GM23338 (cell line): ENCODE measurements around the gene MNX1. TPM values are rescaled to one million over a fixed set of nuclear protein-coding genes. Genes with fewer than 3 reads are reported as not detected.

ENCODE experiments used
- ATAC-seq: fragments of 200-7000 bp; cut with Tn5 transposase; 3 replicates; pipeline ENCODE4 v1.9.1; 2020
- DNase-seq: peaks from one replicate; pipeline ENCODE4 v3.0.0-alpha.2; 2015; ENCODE audit warnings: low spot score
- H2AFZ ChIP-seq: fragments of 200-600 bp; sonication (generic); 2 replicates; pipeline ENCODE4 v1.8.0; 2016; ENCODE audit warnings: antibody characterized with exemption, mild to moderate bottlenecking, moderate library complexity
- H3F3A ChIP-seq: fragments of 200-600 bp; sonication (generic); replicated peaks from 2 replicates; pipeline ENCODE4 v1.8.0; 2017; ENCODE audit warnings: antibody characterized with exemption, mixed run types, low read depth
- H3K27ac ChIP-seq: fragments of 200-600 bp; sonication (generic); 2 replicates; pipeline ENCODE4 v1.6.1; 2016; ENCODE audit warnings: low read depth
- H3K27me3 ChIP-seq: fragments of 200-600 bp; sonication (generic); 2 replicates; pipeline ENCODE4 v1.8.0; 2016; ENCODE audit warnings: mild to moderate bottlenecking, mixed run types, moderate library complexity; ENCODE audit not compliant: insufficient read depth
- H3K36me3 ChIP-seq: fragments of 200-600 bp; sonication (generic); 2 replicates; pipeline ENCODE4 v1.8.0; 2016; ENCODE audit warnings: mild to moderate bottlenecking; ENCODE audit not compliant: insufficient read depth
- H3K4me1 ChIP-seq: fragments of 200-600 bp; sonication (generic); 2 replicates; pipeline ENCODE4 v1.8.0; 2016; ENCODE audit warnings: mild to moderate bottlenecking, moderate library complexity; ENCODE audit not compliant: insufficient read depth
- H3K4me2 ChIP-seq: fragments of 200-600 bp; sonication (generic); 2 replicates; pipeline ENCODE4 v1.7.1; 2017; ENCODE audit warnings: mixed run types
- H3K4me3 ChIP-seq: fragments of 200-600 bp; sonication (generic); 2 replicates; pipeline ENCODE4 v1.6.1; 2016; ENCODE audit warnings: mixed run types
- H3K79me2 ChIP-seq: fragments of 200-600 bp; sonication (generic); replicated peaks from 2 replicates; pipeline ENCODE4 v1.8.0; 2017; ENCODE audit warnings: mild to moderate bottlenecking; ENCODE audit not compliant: insufficient read depth
- H3K9me2 ChIP-seq: fragments of 200-600 bp; sonication (generic); 2 replicates; pipeline ENCODE4 v1.8.0; 2017; ENCODE audit not compliant: insufficient read depth
- H4K20me1 ChIP-seq: fragments of 200-600 bp; sonication (generic); replicated peaks from 2 replicates; pipeline ENCODE4 v1.8.0; 2017; ENCODE audit warnings: mild to moderate bottlenecking; ENCODE audit not compliant: insufficient read depth
- H3K27ac Mint-ChIP-seq: 2 replicates; pipeline ENCODE4 v1.8.0; 2020; ENCODE audit warnings: inconsistent platforms, mild to moderate bottlenecking, moderate library complexity, mixed read lengths
- H3K27me3 Mint-ChIP-seq: 3 replicates; pipeline ENCODE4 v1.8.0; 2022; ENCODE audit warnings: low read depth, mild to moderate bottlenecking, moderate library complexity, mixed read lengths, inconsistent platforms; ENCODE audit not compliant: insufficient read depth, poor library complexity
- H3K36me3 Mint-ChIP-seq: 3 replicates; pipeline ENCODE4 v1.8.0; 2021; ENCODE audit warnings: low read depth, mild to moderate bottlenecking, inconsistent platforms, moderate library complexity, mixed read lengths
- H3K4me1 Mint-ChIP-seq: 3 replicates; pipeline ENCODE4 v1.8.0; 2020; ENCODE audit warnings: mild to moderate bottlenecking, inconsistent platforms, mixed read lengths
- H3K4me3 Mint-ChIP-seq: 3 replicates; pipeline ENCODE4 v1.8.0; 2021; ENCODE audit warnings: moderate library complexity, mild to moderate bottlenecking, inconsistent platforms, mixed read lengths
- H3K9me3 Mint-ChIP-seq: 3 replicates; pipeline ENCODE4 v1.8.0; 2020; ENCODE audit warnings: moderate library complexity, mild to moderate bottlenecking, inconsistent platforms, mixed read lengths
- EZH2 ChIP-seq: fragments of 200-600 bp; sonication (generic); IDR thresholded peaks from one replicate; pipeline ENCODE4 v1.8.0; 2017; ENCODE audit warnings: antibody characterized with exemption, mild to moderate bottlenecking, low read depth; ENCODE audit not compliant: unreplicated experiment
- EZH2phosphoT487 ChIP-seq: fragments of 200-600 bp; sonication (generic); IDR thresholded peaks from one replicate; pipeline ENCODE4 v1.8.1; 2018; ENCODE audit warnings: antibody characterized with exemption; ENCODE audit not compliant: unreplicated experiment
- REST ChIP-seq: IDR thresholded peaks from one replicate; pipeline ENCODE4 v1.6.1; 2018; ENCODE audit warnings: antibody characterized with exemption; ENCODE audit not compliant: unreplicated experiment
- polyA plus RNA-seq: library from polyadenylated mRNA; unstranded; fragments of >200 nt; fragmentation: Nextera tagmentation; extraction: Ambion mirVana; gene quantifications from 2 replicates; pipeline ENCODE4 v1.2.1, GENCODE V29; 2016
- total RNA-seq: library from RNA; depleted of rRNA; stranded (reverse); fragments of >200 nt; shearing (Covaris generic); gene quantifications from 2 replicates; pipeline ENCODE4 v1.2.3, GENCODE V29; 2014

The MNX1 gene
- total and polyA plus RNA-seq, 2 experiments from 2014 or later, result 0.14 to 0.24 TPM

GRCh38 chr7:157007470-157008066, 2.9 kb downstream of the MNX1 start (continued):
- TF ChIP-seq REST, result no peak

- H3K36me3 Mint-ChIP-seq, result no peaks in the 10 kb centered on the region
- Histone ChIP-seq H3K4me1 (peaks cover 56% of the 10 kb centered on the region), H3K36me3 (no peaks in the 10 kb centered on the region), H3K9me2 (no peaks in the 10 kb centered on the region), H3K79me2 (no peaks in the 10 kb centered on the region), H3K4me3 (0 out of 2 replicates have a peak overlapping the region, but pooled peaks have one; percentile 17), H3K27ac (no peak overlapping the region), H4K20me1 (peaks cover 31% of the 10 kb centered on the region), H3K4me2 (peak overlapping the region; percentile 51), H3F3A (peaks cover 25% of the 10 kb centered on the region), H2AFZ (no peak overlapping the region), H3K27me3 (peaks cover 97% of the 10 kb centered on the region)
- DNase-seq (no peak), ATAC-seq (no peak)
- H3K27me3 Mint-ChIP-seq, result peaks cover 87% of the 10 kb centered on the region
- H3K4me3 Mint-ChIP-seq, result no peak overlapping the region
- no peak for TF ChIP-seq REST
- TF ChIP-seq EZH2phosphoT487, result peak; percentile 73
- peak; percentile 65 for TF ChIP-seq EZH2
- peaks cover 32% of the 10 kb centered on the region for H3K4me1 Mint-ChIP-seq
- H3K9me3 Mint-ChIP-seq, result no peaks in the 10 kb centered on the region
- H3K27ac Mint-ChIP-seq, result no peak overlapping the region
Observed at GRCh38 chr7:157006829-157007469, 3.5 kb downstream of the MNX1 start.
